GM21619 (cell line): ENCODE results near the gene SIX3.

ENCODE experiments used
- ATAC-seq: cut with Tn5 transposase; IDR thresholded peaks from one replicate; pipeline ENCODE4 v1.9.1; 2021; ENCODE audit not compliant: unreplicated experiment

Gene SIX3

GRCh38 chr2:44930274-44931197 is 11.0 kb upstream of the SIX3 start:
- no peak for ATAC-seq

- no peak for ATAC-seq
Observed at GRCh38 chr2:44931198-44931780, 10.2 kb upstream of the SIX3 start.

GRCh38 chr2:44932079-44932478 is 9.4 kb upstream of the SIX3 start:
- no peak for ATAC-seq

GRCh38 chr2:44932564-44933392 is 8.7 kb upstream of the SIX3 start:
- no peak for ATAC-seq

GRCh38 chr2:44933434-44933951 is 8.0 kb upstream of the SIX3 start:
- no peak for ATAC-seq

GRCh38 chr2:44934038-44934982 is 7.2 kb upstream of the SIX3 start:
- ATAC-seq: no peak

GRCh38 chr2:44934983-44935728 is 6.3 kb upstream of the SIX3 start:
- no peak for ATAC-seq

- no peak for ATAC-seq
Observed at GRCh38 chr2:44935729-44936098, 5.8 kb upstream of the SIX3 start.

- ATAC-seq: no peak
Observed at GRCh38 chr2:44936275-44936674, 5.2 kb upstream of the SIX3 start.

- no peak for ATAC-seq
Observed at GRCh38 chr2:44936715-44937687, 4.5 kb upstream of the SIX3 start.

GRCh38 chr2:44937688-44938240 is 3.7 kb upstream of the SIX3 start:
- ATAC-seq: no peak

- ATAC-seq: no peak
Observed at GRCh38 chr2:44938287-44939105, 3.0 kb upstream of the SIX3 start.

GRCh38 chr2:44939106-44940048 is 2.1 kb upstream of the SIX3 start:
- ATAC-seq: no peak

GRCh38 chr2:44940049-44940494 is 1.4 kb upstream of the SIX3 start:
- ATAC-seq: no peak

- ATAC-seq: no peak
Observed at GRCh38 chr2:44940732-44941464, 604 bp upstream of the SIX3 start.
